GM23338 (cell line): ENCODE results near the gene CCDC30.
"Not testable (repeated sequence)": the region's sequence is repeated elsewhere in the genome, so short reads cannot be mapped to it uniquely, and the experiment has no call there.

Experiments
- CTCF ChIP-seq, 2 experiments: fragments of 200-600 bp in 1 of 2; sonication (generic) in 1 of 2; conservative IDR thresholded peaks; 2 replicates each; pipeline versions ENCODE4 v1.5.1 to v1.6.1; 2016 to 2017; ENCODE audit warnings: antibody characterized with exemption in 2 of 2, low read depth in 2 of 2, mild to moderate bottlenecking in 2 of 2, moderate library complexity in 1 of 2
- EZH2 ChIP-seq: fragments of 200-600 bp; sonication (generic); IDR thresholded peaks from one replicate; pipeline ENCODE4 v1.8.0; 2017; ENCODE audit warnings: antibody characterized with exemption, mild to moderate bottlenecking, low read depth; ENCODE audit not compliant: unreplicated experiment
- POLR2AphosphoS5 ChIP-seq: IDR thresholded peaks from 2 replicates; pipeline ENCODE4 v1.6.1; 2016; ENCODE audit warnings: antibody characterized with exemption, low read depth
- REST ChIP-seq: IDR thresholded peaks from one replicate; pipeline ENCODE4 v1.6.1; 2018; ENCODE audit warnings: antibody characterized with exemption; ENCODE audit not compliant: unreplicated experiment
- STAT1 ChIP-seq: IDR thresholded peaks from one replicate; pipeline ENCODE4 v1.6.1; 2016; ENCODE audit warnings: antibody characterized with exemption; ENCODE audit not compliant: unreplicated experiment

GRCh38 chr1:42477354-42477753, 14.3 kb downstream of the CCDC30 start:
- TF ChIP-seq POLR2AphosphoS5; STAT1; CTCF (conservative IDR thresholded peaks at IDR 0.05; ENCODE audit: low read depth in 2 of 2); REST; EZH2: not testable (repeated sequence)
